ENCODE data around the gene SNAI1. TPM values are rescaled to one million over a fixed set of nuclear protein-coding genes. Genes with fewer than 3 reads are reported as not detected.
A peak's percentile ranks its signal among the peaks of the same experiment; 100 is the strongest.
"Not testable (repeated sequence)": the region's sequence is repeated elsewhere in the genome, so short reads cannot be mapped to it uniquely, and the experiment has no call there.

SNAI1 gene
- total RNA-seq, 4 donors from 2014 or later: 0.83 to 5.3 (median 3.0) TPM

DNA sequence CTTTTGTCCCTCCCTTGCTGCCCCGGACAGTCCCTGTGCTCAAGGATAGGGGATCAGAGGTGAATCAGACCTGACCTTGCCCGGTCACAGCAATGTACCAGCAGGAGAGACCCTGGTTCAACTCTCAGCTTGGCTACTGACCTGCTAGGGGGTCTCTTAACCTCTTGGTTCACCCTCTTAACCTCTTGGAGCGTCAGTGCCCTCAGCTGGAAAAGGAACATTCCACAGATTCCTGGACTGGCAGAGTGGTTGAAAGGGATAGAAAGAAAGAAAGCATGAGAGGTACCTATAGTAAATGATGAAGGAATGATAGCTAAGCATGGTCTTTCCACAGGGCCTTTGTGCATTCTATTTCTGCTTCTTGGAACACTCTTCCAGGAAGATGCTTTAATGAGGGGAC lies 25.2 kb downstream of the SNAI1 start:
- TF ChIP-seq EP300 (IDR thresholded peaks at IDR 0.05): no peak
- no peak for TF ChIP-seq POLR2AphosphoS5 (IDR thresholded peaks at IDR 0.05)
- TF ChIP-seq, protein P1, sequence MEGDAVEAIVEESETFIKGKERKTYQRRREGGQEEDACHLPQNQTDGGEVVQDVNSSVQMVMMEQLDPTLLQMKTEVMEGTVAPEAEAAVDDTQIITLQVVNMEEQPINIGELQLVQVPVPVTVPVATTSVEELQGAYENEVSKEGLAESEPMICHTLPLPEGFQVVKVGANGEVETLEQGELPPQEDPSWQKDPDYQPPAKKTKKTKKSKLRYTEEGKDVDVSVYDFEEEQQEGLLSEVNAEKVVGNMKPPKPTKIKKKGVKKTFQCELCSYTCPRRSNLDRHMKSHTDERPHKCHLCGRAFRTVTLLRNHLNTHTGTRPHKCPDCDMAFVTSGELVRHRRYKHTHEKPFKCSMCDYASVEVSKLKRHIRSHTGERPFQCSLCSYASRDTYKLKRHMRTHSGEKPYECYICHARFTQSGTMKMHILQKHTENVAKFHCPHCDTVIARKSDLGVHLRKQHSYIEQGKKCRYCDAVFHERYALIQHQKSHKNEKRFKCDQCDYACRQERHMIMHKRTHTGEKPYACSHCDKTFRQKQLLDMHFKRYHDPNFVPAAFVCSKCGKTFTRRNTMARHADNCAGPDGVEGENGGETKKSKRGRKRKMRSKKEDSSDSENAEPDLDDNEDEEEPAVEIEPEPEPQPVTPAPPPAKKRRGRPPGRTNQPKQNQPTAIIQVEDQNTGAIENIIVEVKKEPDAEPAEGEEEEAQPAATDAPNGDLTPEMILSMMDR (IDR thresholded peaks at IDR 0.05): no peak
- no peak for TF ChIP-seq POLR2A (IDR thresholded peaks at IDR 0.05; ENCODE audit: low read depth)
- Histone ChIP-seq H3K27ac (replicated peaks in 1 of 4) (no peak overlapping the region), H3K9me3 (no peaks in the 10 kb centered on the region), H3K4me1 (peaks cover 0 to 10% (median 10%) of the 10 kb centered on the region in 4 donors), H3K4me3 (no peak overlapping the region), H3K36me3 (no peaks in the 10 kb centered on the region), H3K27me3 (peaks cover 0 to 13% (median 0%) of the 10 kb centered on the region in 4 donors)
- WGBS: 92% methylated on average over 3 of the region's 3 CpGs
- intact Hi-C loops (cut with DNase I): no loop called here
- no peak for DNase-seq (ENCODE audit: extremely low spot score)

DNA sequence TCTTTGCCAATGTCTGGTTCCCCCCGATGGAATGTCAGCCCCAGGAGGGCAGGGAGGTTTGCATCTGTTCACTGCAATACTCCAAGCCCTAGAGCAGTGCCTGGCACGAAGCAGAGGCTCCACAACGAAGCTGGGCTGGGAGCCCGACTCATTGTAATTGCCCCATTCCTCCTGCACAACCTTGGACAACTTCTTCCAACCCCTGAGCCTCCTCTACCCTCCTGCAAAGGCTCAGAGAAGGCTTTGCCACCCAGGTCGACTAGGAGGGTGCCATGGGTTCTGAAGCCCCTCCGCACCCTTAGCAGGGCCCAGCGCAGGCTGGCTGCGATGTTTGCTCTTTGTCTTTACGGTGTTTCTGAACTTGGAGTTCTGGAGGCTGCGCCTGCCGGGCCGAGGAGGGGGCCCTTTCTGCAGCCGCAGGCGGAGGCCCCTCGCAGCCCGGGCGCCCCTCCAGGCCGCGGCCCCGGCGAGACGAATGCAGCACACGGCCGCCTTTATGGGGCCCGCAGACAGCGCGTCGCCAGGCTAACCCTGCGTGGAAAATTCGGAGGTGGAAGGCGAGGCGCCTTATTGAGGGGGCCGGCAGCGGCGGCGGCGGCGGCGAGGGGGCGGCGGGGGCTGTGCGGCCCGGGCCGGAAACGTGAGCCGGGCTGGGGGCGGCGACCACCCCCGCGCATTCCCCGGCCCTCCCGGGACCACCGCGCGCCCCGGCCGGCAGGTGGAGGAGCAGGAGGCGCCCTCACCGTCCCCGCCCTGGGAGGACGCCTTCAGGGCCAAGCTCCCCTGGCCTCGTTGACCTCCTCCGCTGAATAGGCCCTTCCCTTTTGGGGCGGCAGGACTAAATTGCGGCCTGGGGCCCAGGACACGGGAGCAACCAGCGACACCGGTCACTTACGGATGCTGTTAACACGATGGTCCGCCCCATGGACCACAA lies 27.0 kb downstream of the SNAI1 start:
- H3K4me1 ChIP-seq: peaks cover 0 to 10% (median 9%) of the 10 kb centered on the region in 4 donors
- no peak for TF ChIP-seq EP300 (IDR thresholded peaks at IDR 0.05)
- no peak for TF ChIP-seq POLR2AphosphoS5 (IDR thresholded peaks at IDR 0.05)
- TF ChIP-seq, protein P1 (IDR thresholded peaks at IDR 0.05): no peak
- TF ChIP-seq POLR2A (IDR thresholded peaks at IDR 0.05; ENCODE audit: low read depth): no peak
- no peaks in the 10 kb centered on the region for H3K36me3 ChIP-seq
- WGBS: 40% methylated on average over 54 of the region's 71 CpGs
- H3K27me3 ChIP-seq: peaks cover 0 to 13% (median 0%) of the 10 kb centered on the region in 4 donors
- no peaks in the 10 kb centered on the region for H3K9me3 ChIP-seq
- intact Hi-C loops (cut with DNase I): no loop called here
- peak overlapping the region; percentile 24 to 36 (median 27) for H3K4me3 ChIP-seq
- DNase-seq (ENCODE audit: extremely low spot score): no peak
- no peak overlapping the region for H3K27ac ChIP-seq (replicated peaks in 1 of 4)

DNA sequence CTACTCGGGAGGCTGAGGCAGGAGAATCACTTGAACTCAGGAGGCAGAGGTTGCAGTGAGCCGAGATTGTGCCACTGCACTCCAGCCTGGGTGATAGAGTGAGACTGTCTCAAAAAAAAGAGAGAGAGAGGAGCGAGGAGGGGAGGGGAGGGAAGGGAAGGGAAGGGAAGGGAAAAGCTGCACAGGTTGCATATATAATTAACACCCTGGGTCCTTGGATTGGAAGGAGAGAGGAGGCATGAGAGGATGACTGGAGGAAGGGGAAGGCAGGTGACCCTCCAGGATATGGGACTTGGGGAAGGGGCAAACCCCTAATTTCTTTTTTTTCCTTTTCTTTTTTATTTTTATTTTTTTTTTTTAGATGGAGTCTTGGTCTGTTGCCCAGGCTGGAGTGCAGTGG lies 28.8 kb downstream of the SNAI1 start:
- Histone ChIP-seq H3K27me3 (peaks cover 0 to 31% (median 0%) of the 10 kb centered on the region in 4 donors), H3K4me1 (peaks cover 0 to 12% (median 9%) of the 10 kb centered on the region in 4 donors)
- H3K9me3 ChIP-seq; intact Hi-C loops (cut with DNase I); H3K36me3 ChIP-seq; H3K4me3 ChIP-seq; DNase-seq (ENCODE audit: extremely low spot score); H3K27ac ChIP-seq (replicated peaks in 1 of 4): not testable (repeated sequence)
- WGBS: 95% methylated on average over 2 of the region's 3 CpGs

DNA sequence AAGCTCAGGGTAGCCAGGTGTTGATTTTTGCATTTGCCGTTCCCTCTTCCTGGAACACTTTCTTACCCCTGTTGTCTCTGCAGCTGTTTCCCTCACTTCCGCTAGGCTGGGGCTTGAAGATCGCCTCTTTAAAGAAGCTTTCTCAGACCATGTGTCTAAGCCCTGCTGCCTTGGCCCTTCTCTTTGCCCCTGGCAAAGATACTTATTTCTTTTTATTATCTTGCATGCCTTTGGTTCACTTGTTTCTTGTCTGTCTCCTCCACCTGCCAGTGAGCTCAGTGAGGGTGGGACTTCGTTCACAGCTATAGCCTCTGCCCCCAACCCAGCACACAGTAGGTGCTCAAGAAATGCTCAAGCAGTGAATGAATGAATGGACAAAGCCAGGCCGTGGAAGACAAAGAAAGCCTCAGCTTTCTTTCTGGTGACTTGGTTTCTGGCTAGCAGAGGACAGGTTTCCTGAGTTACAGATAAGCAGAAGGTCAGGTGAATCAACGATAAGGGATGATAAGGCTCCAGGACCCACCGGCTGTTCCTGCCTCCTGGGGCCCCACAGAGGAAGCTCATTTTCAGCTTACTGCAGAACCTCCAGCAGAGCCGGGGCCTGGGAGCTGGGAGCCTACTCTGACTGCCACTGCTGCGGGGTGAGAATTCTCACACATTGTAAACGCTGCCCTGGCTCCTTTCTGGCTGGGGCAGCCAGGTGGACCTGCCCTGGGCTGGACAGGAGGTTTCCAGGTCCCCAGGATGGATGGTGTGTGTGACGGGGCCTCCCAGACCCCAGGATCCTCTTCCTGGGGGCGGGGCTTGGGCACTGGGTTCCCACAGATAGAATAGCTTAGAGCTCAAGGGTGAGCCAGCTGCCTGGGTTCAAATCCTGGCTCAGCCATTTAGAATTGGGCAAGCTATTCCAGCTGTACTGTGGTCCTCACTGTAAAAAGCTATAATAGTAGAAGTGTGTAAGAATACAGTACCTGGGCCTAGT lies 29.8 kb downstream of the SNAI1 start:
- TF ChIP-seq EP300 (IDR thresholded peaks at IDR 0.05): no peak
- TF ChIP-seq POLR2AphosphoS5 (IDR thresholded peaks at IDR 0.05): no peak
- TF ChIP-seq, protein P1 (IDR thresholded peaks at IDR 0.05): no peak
- no peak for TF ChIP-seq POLR2A (IDR thresholded peaks at IDR 0.05; ENCODE audit: low read depth)
- 81% methylated on average over 11 of the region's 12 CpGs for WGBS
- Histone ChIP-seq H3K27ac (replicated peaks in 1 of 4) (no peak overlapping the region), H3K27me3 (peaks cover 0 to 33% (median 0%) of the 10 kb centered on the region in 4 donors), H3K36me3 (no peaks in the 10 kb centered on the region), H3K4me3 (no peak overlapping the region), H3K9me3 (no peaks in the 10 kb centered on the region), H3K4me1 (peaks cover 0 to 15% (median 10%) of the 10 kb centered on the region in 4 donors)
- intact Hi-C loops (cut with DNase I): no loop called here
- no peak for DNase-seq (ENCODE audit: extremely low spot score)
